Left cardiac atrium (tissue), 4 donors: ENCODE measurements around the gene SULT2B1. TPM values are rescaled to one million over a fixed set of nuclear protein-coding genes. Genes with fewer than 3 reads are reported as not detected.
A peak's percentile ranks its signal among the peaks of the same experiment; 100 is the strongest.

Source experiments
- ATAC-seq, 2 donors: fragments of 200-7000 bp; cut with Tn5 transposase; one replicate each; pipeline ENCODE4 v1.9.1; 2020; ENCODE audit warnings: mild to moderate bottlenecking in 2 of 2, moderate library complexity in 2 of 2
- DNase-seq: peaks from one replicate; pipeline ENCODE4 v3.0.0-alpha.2; 2020
- intact Hi-C, 2 donors: fragments of 100-400 bp; cut with DNase I; formaldehyde crosslinking; loops; one replicate each; pipeline versions ENCODE4 v1.14.1 to v1.15.1; 2022 to 2023
- total RNA-seq, 2 donors: library from RNA; stranded (reverse); fragmentation: NEBNext Ultra II Directional; extraction: Animal tissue kit (Norgen Biotek cat#: 25700); gene quantifications; one replicate each; pipeline ENCODE4 v1.2.1, GENCODE V29; 2021
- donor health status: DM: no; HTN: yes; CAD: no.
- donor health status: DM: no; HTN: yes; CAD: no; lungs with severe emphysema.
- donor health status: DM: yes; HTN: yes; CAD: no.
- donor health status: Dilated cardiomyopathy.

SULT2B1 gene
- total RNA-seq, 2 donors from 2014 or later: 0.39 to 0.71 TPM

- intact Hi-C loops: no loop called here
- ATAC-seq (peak; percentile 48 to 51), DNase-seq (peak; percentile 86)
Observed at GRCh38 chr19:48637948-48638830, 86.2 kb downstream of the SULT2B1 start.

GRCh38 chr19:48638831-48639381 lies 86.9 kb downstream of the SULT2B1 start:
- intact Hi-C loops: no loop called here
- no peak for ATAC-seq
- no peak for DNase-seq

- no peak for DNase-seq
Observed at GRCh38 chr19:48639483-48640375, 87.8 kb downstream of the SULT2B1 start.

GRCh38 chr19:48641850-48642249 lies 89.9 kb downstream of the SULT2B1 start:
- intact Hi-C loops: loop anchor here in 1 of 2 donors (10.0 kb wide), 1 partner anchor 203 kb away; no protein-coding TSS in a partner anchor
- ATAC-seq: no peak

More at GRCh38 chr19:48639483-48640375, 87.8 kb downstream of the SULT2B1 start:
- ATAC-seq: no peak
- intact Hi-C loops: loop anchor here in 1 of 2 donors (10.0 kb wide), 1 partner anchor 205 kb away; no protein-coding TSS in a partner anchor

GRCh38 chr19:48642862-48643261 lies 90.9 kb downstream of the SULT2B1 start:
- DNase-seq (no peak), ATAC-seq (no peak)
- intact Hi-C loops: loop anchor here in 1 of 2 donors (10.0 kb wide), 1 partner anchor 202 kb away; no protein-coding TSS in a partner anchor

More at GRCh38 chr19:48641850-48642249, 89.9 kb downstream of the SULT2B1 start:
- no peak for DNase-seq

- ATAC-seq (no peak), DNase-seq (no peak)
- intact Hi-C loops: loop anchor here in 1 of 2 donors (10.0 kb wide), 1 partner anchor 200 kb away; no protein-coding TSS in a partner anchor
Observed at GRCh38 chr19:48644355-48644754, 92.4 kb downstream of the SULT2B1 start.

- ATAC-seq (peak; percentile 75 to 81), DNase-seq (peak; percentile 82)
- intact Hi-C loops: loop anchor here in 1 of 2 donors (10.0 kb wide), 1 partner anchor 200 kb away; no protein-coding TSS in a partner anchor
Observed at GRCh38 chr19:48644839-48645619, 93.1 kb downstream of the SULT2B1 start.

- intact Hi-C loops: loop anchor here in 1 of 2 donors (10.0 kb wide), 1 partner anchor 199 kb away; no protein-coding TSS in a partner anchor
- DNase-seq (no peak), ATAC-seq (peak; percentile 8 to 9)
Observed at GRCh38 chr19:48645620-48646000, 93.6 kb downstream of the SULT2B1 start.

GRCh38 chr19:48646001-48646721 lies 94.2 kb downstream of the SULT2B1 start, which contains the start of gene CA11:
Gene CA11, minus strand, starts transcription at chr19:48646187. Its CDS starts 555 bp downstream, at chr19:48645632.
- peak; percentile 94 for ATAC-seq
- intact Hi-C loops: loop anchor here in 1 of 2 donors (10.0 kb wide), 1 partner anchor 199 kb away; no protein-coding TSS in a partner anchor
- DNase-seq: peak; percentile 89

- ATAC-seq (no peak), DNase-seq (no peak)
- intact Hi-C loops: loop anchor here in 1 of 2 donors (10.0 kb wide), 1 partner anchor 198 kb away; no protein-coding TSS in a partner anchor
Observed at GRCh38 chr19:48646722-48647216, 94.8 kb downstream of the SULT2B1 start.

- DNase-seq (no peak), ATAC-seq (no peak)
- intact Hi-C loops: loop anchor here in 1 of 2 donors (10.0 kb wide), 1 partner anchor 197 kb away; no protein-coding TSS in a partner anchor
Observed at GRCh38 chr19:48648134-48648533, 96.2 kb downstream of the SULT2B1 start.

Other genes with a start within 250 kb of the SULT2B1 start
- gene EMP3, start 226.6 kb upstream of the SULT2B1 start, total RNA-seq: 10 to 100 TPM; 89.9 TPM
- gene TMEM143, start 188.2 kb upstream of the SULT2B1 start, total RNA-seq: 10 to 100 TPM; 30.5 to 43.0 TPM
- gene SYNGR4, start 187.8 kb upstream of the SULT2B1 start, total RNA-seq: not detected
- 100 to 1,000 TPM in 1 of 2 donors, 10 to 100 TPM in 1; 81.4 to 103 TPM for gene KDELR1, start 160.6 kb upstream of the SULT2B1 start, total RNA-seq
- gene GRIN2D, start 158.5 kb upstream of the SULT2B1 start, total RNA-seq: under 1 TPM; 0.39 to 0.47 TPM
- 10 to 100 TPM; 18.1 to 24.9 TPM for gene GRWD1, start 106.2 kb upstream of the SULT2B1 start, total RNA-seq
- gene KCNJ14, start 96.6 kb upstream of the SULT2B1 start, total RNA-seq: under 1 TPM; 0.27 to 0.60 TPM
- gene CYTH2, start 82.8 kb upstream of the SULT2B1 start, total RNA-seq: 10 to 100 TPM; 29.0 to 32.5 TPM
- gene LMTK3, start 40.3 kb upstream of the SULT2B1 start, total RNA-seq: 1 to 10 TPM; 2.0 to 2.9 TPM
- gene SPACA4, start 54.6 kb downstream of the SULT2B1 start, total RNA-seq: not detected
- under 1 TPM in 1 of 2 donors, not detected in 1; 0.32 TPM for gene FAM83E, start 62.9 kb downstream of the SULT2B1 start, total RNA-seq
- gene RPL18, start 67.0 kb downstream of the SULT2B1 start, total RNA-seq: 100 to 1,000 TPM; 674 to 678 TPM
- gene SPHK2, start 67.3 kb downstream of the SULT2B1 start, total RNA-seq: 1 to 10 TPM; 9.0 to 9.3 TPM
- gene DBP, start 85.2 kb downstream of the SULT2B1 start, total RNA-seq: 10 to 100 TPM in 1 of 2 donors, 1 to 10 TPM in 1; 2.0 to 15.1 TPM
- gene CA11, start 94.0 kb downstream of the SULT2B1 start, total RNA-seq: 1 to 10 TPM; 7.1 to 7.7 TPM
- under 1 TPM; 0.21 to 0.27 TPM for gene NTN5, start 120.8 kb downstream of the SULT2B1 start, total RNA-seq
- gene FUT2, start 143.8 kb downstream of the SULT2B1 start, total RNA-seq: not detected
- 1 to 10 TPM; 1.6 to 3.2 TPM for gene MAMSTR, start 167.6 kb downstream of the SULT2B1 start, total RNA-seq
- gene RASIP1, start 188.4 kb downstream of the SULT2B1 start, total RNA-seq: 10 to 100 TPM; 14.9 to 23.8 TPM
- gene IZUMO1, start 194.7 kb downstream of the SULT2B1 start, total RNA-seq: under 1 TPM; 0.29 to 0.92 TPM
- 1 to 10 TPM; 2.1 to 3.5 TPM for gene FUT1, start 200.5 kb downstream of the SULT2B1 start, total RNA-seq
- not detected for gene FGF21, start 203.4 kb downstream of the SULT2B1 start, total RNA-seq